ENCODE results near the gene NOG.

DNA sequence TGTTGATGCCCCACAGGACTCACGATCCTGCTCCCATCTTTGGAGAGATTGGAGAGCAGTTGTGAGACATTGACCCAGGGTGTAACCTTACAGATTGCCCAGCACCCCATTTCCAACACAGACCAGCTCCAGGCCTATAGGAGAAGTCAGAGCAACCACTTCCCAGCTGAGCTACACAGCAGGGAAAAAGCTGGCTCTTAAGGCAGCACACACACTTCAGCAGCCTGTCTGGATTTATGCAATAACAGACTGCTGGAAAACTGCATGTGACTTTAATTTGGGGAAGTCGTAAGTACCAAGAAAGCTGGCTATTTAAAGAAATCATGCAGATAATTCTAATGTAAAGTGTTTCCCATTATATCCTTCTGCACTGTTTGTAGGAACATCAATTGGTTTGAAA is 30.8 kb downstream of the NOG start:
- TF ChIP-seq SMC3 (conservative IDR thresholded peaks at IDR 0.05; ENCODE audit: insufficient read depth, low read depth, low read length) = no peak
- TF ChIP-seq ATF6 (CRISPR knock-in tag; IDR thresholded peaks at IDR 0.05) = no peak
- no peak for TF ChIP-seq EZH2 (IDR thresholded peaks at IDR 0.05; ENCODE audit: borderline replicate concordance, low read depth, low read length)
- no peak for TF ChIP-seq REST (IDR thresholded peaks at IDR 0.05; ENCODE audit: borderline replicate concordance)
- no peak for TF ChIP-seq REST (CRISPR knock-in tag; IDR thresholded peaks at IDR 0.05; ENCODE audit: low read depth)
- no peak for TF ChIP-seq SP2 (IDR thresholded peaks at IDR 0.05; ENCODE audit: extremely low read depth, low read depth, low read length, poor library complexity, severe bottlenecking)
- TF ChIP-seq, protein P1, sequence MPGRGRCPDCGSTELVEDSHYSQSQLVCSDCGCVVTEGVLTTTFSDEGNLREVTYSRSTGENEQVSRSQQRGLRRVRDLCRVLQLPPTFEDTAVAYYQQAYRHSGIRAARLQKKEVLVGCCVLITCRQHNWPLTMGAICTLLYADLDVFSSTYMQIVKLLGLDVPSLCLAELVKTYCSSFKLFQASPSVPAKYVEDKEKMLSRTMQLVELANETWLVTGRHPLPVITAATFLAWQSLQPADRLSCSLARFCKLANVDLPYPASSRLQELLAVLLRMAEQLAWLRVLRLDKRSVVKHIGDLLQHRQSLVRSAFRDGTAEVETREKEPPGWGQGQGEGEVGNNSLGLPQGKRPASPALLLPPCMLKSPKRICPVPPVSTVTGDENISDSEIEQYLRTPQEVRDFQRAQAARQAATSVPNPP (IDR thresholded peaks at IDR 0.05; ENCODE audit: borderline replicate concordance, insufficient read depth, insufficient read length) = no peak
- TF ChIP-seq SIN3A (IDR thresholded peaks at IDR 0.05; ENCODE audit: borderline replicate concordance in 2 of 2, control insufficient read depth in 1 of 2, low read depth in 2 of 2, low read length in 2 of 2) = no peak
- no peak for TF ChIP-seq NFE2L1 (tag; IDR thresholded peaks at IDR 0.05; ENCODE audit: borderline replicate concordance, low read depth)
- no peak for TF ChIP-seq POLR3A (IDR thresholded peaks at IDR 0.05; ENCODE audit: borderline replicate concordance, extremely low read depth, insufficient read depth, insufficient read length)

Measured in K562 (cell line).